ENCODE data around the gene ACE. TPM values are rescaled to one million over a fixed set of nuclear protein-coding genes. Genes with fewer than 3 reads are reported as not detected.

Gene ACE
- total RNA-seq, 1 donor from 2014 or later = 72.6 TPM

DNA sequence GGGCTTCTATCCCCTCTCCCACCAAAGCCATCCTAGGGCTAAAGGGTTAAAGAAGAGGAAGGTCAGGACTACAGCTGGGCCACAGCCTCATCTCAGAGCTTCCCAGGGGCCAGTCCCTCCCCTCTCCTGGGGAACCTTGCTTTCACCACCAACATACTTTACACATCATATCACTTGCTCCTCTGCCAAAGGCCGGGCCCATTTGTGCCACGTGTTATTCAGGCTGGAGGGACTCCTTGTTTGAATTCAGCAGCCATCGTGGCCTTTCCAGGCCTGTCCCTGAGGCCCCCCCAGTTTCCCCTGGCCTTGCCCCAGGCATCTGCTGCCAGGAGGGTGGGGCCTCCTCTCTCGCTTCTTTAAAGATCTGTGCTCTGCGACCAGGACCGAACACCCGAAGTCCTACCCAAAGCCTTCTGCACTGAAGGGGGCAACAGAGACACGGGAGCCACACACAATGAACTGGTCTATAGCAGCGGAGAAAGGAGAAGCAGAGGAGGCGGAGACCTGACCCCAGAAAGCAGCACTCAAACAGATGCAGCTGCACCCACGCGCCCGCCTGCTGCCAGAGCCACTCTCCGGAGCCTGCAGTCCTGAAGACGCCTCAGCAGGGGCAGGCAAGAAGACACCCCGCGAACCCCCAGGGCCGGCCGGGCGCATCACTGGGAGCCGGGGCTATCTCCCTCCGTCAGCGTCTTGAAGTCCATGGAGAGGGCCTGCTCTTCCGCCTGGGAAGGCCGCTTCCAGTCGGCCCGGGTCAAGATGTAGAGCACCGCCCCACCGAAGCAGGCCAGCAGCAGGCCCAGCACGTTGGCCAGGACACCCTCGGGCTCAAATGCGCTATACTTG lies 42.9 kb upstream of the ACE start:
- Histone ChIP-seq H3K4me1 (peaks cover 21 to 26% of the 10 kb centered on the region in 2 donors), H3K36me3 (no peaks in the 10 kb centered on the region), H3K27me3 (no peaks in the 10 kb centered on the region), H3K4me3 (peak overlapping the region in 1 of 2 donors; percentile 17), H3K9me3 (no peaks in the 10 kb centered on the region), H3K27ac (peak overlapping the region in 1 of 2 donors; percentile 45)
- intact Hi-C loops (cut with DNase I) = loop anchor here (1.0 kb wide), 1 partner anchor 116 kb away; the partner anchor contains the start of gene DCAF7
- TF ChIP-seq, protein P1, sequence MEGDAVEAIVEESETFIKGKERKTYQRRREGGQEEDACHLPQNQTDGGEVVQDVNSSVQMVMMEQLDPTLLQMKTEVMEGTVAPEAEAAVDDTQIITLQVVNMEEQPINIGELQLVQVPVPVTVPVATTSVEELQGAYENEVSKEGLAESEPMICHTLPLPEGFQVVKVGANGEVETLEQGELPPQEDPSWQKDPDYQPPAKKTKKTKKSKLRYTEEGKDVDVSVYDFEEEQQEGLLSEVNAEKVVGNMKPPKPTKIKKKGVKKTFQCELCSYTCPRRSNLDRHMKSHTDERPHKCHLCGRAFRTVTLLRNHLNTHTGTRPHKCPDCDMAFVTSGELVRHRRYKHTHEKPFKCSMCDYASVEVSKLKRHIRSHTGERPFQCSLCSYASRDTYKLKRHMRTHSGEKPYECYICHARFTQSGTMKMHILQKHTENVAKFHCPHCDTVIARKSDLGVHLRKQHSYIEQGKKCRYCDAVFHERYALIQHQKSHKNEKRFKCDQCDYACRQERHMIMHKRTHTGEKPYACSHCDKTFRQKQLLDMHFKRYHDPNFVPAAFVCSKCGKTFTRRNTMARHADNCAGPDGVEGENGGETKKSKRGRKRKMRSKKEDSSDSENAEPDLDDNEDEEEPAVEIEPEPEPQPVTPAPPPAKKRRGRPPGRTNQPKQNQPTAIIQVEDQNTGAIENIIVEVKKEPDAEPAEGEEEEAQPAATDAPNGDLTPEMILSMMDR (IDR thresholded peaks at IDR 0.05) = no peak
- peak; percentile 56 to 93 for DNase-seq (ENCODE audit: low spot score in 2 of 2)

DNA sequence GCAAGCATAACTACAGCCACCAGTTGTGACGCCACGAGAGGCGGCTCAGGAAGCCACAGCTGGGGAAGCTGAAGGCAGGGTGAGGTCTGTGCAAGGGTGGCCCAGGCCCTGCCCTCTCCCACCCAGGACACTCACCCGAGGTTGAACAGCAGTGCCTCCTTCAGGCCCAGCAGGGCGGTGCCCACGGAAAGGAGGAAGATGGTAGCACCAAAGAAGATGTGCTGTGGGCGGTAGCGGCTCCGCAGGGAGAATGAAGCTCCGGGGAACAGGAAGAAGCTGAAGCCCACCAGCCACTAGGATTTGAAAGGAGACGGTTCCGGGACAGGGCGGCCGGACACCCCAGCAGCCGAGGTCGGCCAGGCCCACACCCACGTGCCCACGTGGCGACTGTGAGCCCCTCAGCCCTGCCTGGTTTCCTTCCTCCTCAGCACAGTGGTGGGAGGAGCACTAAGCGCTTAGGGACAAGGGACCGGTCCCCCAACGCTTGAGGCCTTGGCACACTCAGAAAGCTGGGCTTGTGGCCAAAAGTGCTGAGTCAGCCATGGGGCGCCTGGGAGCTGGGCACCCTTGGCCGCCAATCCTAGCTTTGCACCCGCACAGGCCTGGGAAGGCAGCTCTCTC lies 41.8 kb upstream of the ACE start:
- no peaks in the 10 kb centered on the region for H3K36me3 ChIP-seq
- H3K4me1 ChIP-seq = peaks cover 21 to 26% of the 10 kb centered on the region in 2 donors
- H3K27me3 ChIP-seq = no peaks in the 10 kb centered on the region
- intact Hi-C loops (cut with DNase I) = no loop called here
- TF ChIP-seq, protein P1 (IDR thresholded peaks at IDR 0.05) = peak in 1 of 3 experiments; percentile 13
- DNase-seq (ENCODE audit: low spot score in 2 of 2) = peak; percentile 39 to 88
- H3K4me3 ChIP-seq = peak overlapping the region in 1 of 2 donors; percentile 10
- peak overlapping the region; percentile 0 to 50 for H3K27ac ChIP-seq
- no peaks in the 10 kb centered on the region for H3K9me3 ChIP-seq

DNA sequence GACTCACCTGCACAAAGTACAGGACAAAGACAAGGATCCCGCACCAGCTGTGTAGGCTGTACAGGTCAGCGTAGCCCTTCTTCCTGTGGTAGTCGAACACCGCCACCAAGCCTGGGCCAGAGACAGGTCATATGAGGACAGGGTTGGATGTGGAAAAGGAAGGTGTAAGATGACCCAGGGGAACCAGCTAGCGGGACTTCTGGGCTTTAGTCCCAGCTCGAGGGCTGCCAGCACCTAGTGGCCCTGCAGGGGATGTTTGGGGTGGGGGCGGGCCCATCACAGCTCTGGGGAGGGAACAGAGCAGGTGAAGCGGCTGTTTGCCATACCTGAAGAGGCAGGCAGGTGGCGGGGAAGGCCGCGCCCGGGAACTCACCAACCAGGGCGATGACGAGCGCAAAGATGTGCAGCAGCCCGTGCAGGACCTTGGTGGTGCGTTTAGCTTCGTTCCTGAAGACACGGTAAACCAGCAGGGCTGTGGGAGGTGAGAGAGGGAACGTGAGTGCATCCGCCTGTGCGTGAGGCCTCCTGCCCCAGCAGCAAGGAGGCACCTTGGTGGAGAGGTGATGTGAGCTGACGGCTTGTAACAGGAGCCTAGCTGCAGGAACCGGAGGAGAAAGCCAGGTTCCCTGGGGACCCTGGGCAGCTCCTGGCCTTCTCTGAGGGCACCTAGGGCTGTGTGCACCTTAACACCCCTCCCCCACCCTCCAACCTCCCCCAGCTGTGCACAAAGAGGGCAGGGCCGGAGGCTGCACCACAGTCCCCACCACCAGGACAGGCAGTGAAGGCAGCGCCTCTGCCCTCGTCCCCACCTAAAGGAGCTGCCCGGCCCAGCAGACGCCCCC lies 41.0 kb upstream of the ACE start:
- Histone ChIP-seq H3K27me3 (no peaks in the 10 kb centered on the region), H3K27ac (no peak overlapping the region), H3K9me3 (no peaks in the 10 kb centered on the region), H3K36me3 (no peaks in the 10 kb centered on the region), H3K4me3 (peak overlapping the region in 1 of 2 donors; percentile 10), H3K4me1 (peaks cover 21 to 26% of the 10 kb centered on the region in 2 donors)
- intact Hi-C loops (cut with DNase I) = no loop called here
- TF ChIP-seq, protein P1 (IDR thresholded peaks at IDR 0.05) = no peak
- DNase-seq (ENCODE audit: low spot score in 2 of 2) = peak in 1 of 2 donors; percentile 60

DNA sequence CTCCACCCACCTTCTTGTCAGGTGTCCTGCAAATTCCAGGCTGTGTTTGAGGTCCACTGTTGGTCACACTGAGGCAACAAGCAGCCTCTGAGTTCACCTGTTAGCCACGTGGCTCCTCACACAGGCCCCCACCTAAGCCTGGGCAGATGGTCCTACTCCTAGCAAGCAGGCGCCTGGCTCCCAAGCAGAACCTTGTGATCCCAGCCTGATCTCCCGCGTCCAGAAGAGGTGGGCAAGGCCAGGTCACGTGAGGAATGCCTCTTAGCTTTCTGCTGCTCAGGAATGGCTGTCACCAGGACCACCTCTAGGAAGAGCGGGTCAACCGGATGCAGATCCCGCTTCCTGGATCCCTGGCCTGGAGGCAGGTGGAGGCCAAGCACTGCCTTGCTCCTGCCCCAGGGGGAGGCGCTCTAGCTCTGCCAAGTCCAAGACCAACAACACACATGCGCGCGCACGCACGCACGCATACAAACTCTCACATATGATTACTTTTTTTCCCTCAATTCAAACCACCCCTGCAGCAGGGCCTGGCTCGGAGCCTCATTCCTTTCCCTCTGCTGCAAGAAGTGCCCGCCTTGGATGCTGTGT lies 40.2 kb upstream of the ACE start:
- no peak overlapping the region for H3K27ac ChIP-seq
- intact Hi-C loops (cut with DNase I) = no loop called here
- peak in 1 of 2 donors; percentile 60 for DNase-seq (ENCODE audit: low spot score in 2 of 2)
- no peaks in the 10 kb centered on the region for H3K27me3 ChIP-seq
- H3K36me3 ChIP-seq = no peaks in the 10 kb centered on the region
- H3K9me3 ChIP-seq = no peaks in the 10 kb centered on the region
- no peak overlapping the region for H3K4me3 ChIP-seq
- peaks cover 21 to 26% of the 10 kb centered on the region in 2 donors for H3K4me1 ChIP-seq
- TF ChIP-seq, protein P1 (IDR thresholded peaks at IDR 0.05) = no peak

Measured in ascending aorta (tissue), 2 donors.